Peyer's patch (tissue), 4 donors: Measurements from ENCODE around the gene SMS. TPM values are rescaled to one million over a fixed set of nuclear protein-coding genes. Genes with fewer than 3 reads are reported as not detected.

Experiments
- DNase-seq, 3 donors: peaks; one replicate each; pipeline ENCODE4 v3.0.0-alpha.2; 2017 to 2019
- H3K27ac ChIP-seq, 4 donors: fragments of 200-600 bp; sonication (generic); one replicate each; pipeline ENCODE4 v1.5.1; 2016 to 2019
- H3K27me3 ChIP-seq, 2 donors: fragments of 200-600 bp; sonication (generic); one replicate each; pipeline ENCODE4 v1.5.1; 2019
- H3K36me3 ChIP-seq, 3 donors: fragments of 200-600 bp; sonication (generic); one replicate each; pipeline ENCODE4 v1.5.1; 2016 to 2019
- H3K4me1 ChIP-seq, 4 donors: fragments of 200-600 bp; sonication (generic); one replicate each; pipeline ENCODE4 v1.5.1; 2016 to 2019
- H3K4me3 ChIP-seq, 4 donors: fragments of 200-600 bp; sonication (generic); 1 replicate in 3 of 4; 2 replicates in 1 of 4; pipeline ENCODE4 v1.5.1; 2016 to 2019; ENCODE audit warnings: mild to moderate bottlenecking in 1 of 4
- H3K9me3 ChIP-seq, 4 donors: fragments of 200-600 bp; sonication (generic); one replicate each; pipeline ENCODE4 v1.5.1; 2016 to 2019; ENCODE audit warnings: mild to moderate bottlenecking in 1 of 4
- CTCF ChIP-seq, 6 experiments: fragments of 450-650 bp in 4 of 6; fragments of 200-600 bp in 2 of 6; sonication (generic) in 1 of 6; IDR thresholded peaks; one replicate each; pipeline ENCODE4 v1.5.1; 2017 to 2019; ENCODE audit warnings: antibody characterized with exemption in 6 of 6, mild to moderate bottlenecking in 3 of 6, moderate library complexity in 1 of 6
- POLR2A ChIP-seq, 2 donors: fragments of 450-650 bp; IDR thresholded peaks; one replicate each; pipeline ENCODE4 v1.5.1; 2017; ENCODE audit warnings: antibody characterized with exemption in 2 of 2, mild to moderate bottlenecking in 2 of 2, moderate library complexity in 2 of 2
- total RNA-seq, 4 donors: library from RNA; depleted of rRNA; stranded (reverse); fragments of >200 nt; gene quantifications; one replicate each; pipeline ENCODE4 v1.1.0, GENCODE V29; 2016

Gene SMS
- total RNA-seq: 10 to 100 TPM; 28.2 to 38.0 (median 30.1) TPM

- TF ChIP-seq POLR2A (IDR thresholded peaks at IDR 0.05) (peak in 1 of 2 donors; percentile 44), CTCF (IDR thresholded peaks at IDR 0.05) (peak in 1 of 6 experiments; percentile 16)
- no peaks in the 10 kb centered on the region for H3K9me3 ChIP-seq
- peak; percentile 58 to 83 (median 81) for DNase-seq
- H3K27ac ChIP-seq: peak within 1 kb of the TSS; percentile 51 to 87 (median 73)
- no peaks in the 10 kb centered on the region for H3K27me3 ChIP-seq
- peak within 1 kb of the TSS; percentile 49 to 76 (median 62) for H3K4me3 ChIP-seq
- no peaks in the 10 kb centered on the region for H3K36me3 ChIP-seq
- no peaks in the 10 kb centered on the region for H3K4me1 ChIP-seq
Observed at GRCh38 chrX:21940356-21940829, at the start of gene SMS. Gene SMS (plus strand): TSS chrX:21940709. CDS start chrX:21940825, 116 bp downstream.

GRCh38 chrX:21905313-21905712 lies 35.2 kb upstream of the SMS start:
- no peak overlapping the region for H3K27ac ChIP-seq
- no peak for DNase-seq
- TF ChIP-seq CTCF (IDR thresholded peaks at IDR 0.05) (no peak), POLR2A (IDR thresholded peaks at IDR 0.05) (no peak)

GRCh38 chrX:21905953-21906352 lies 34.6 kb upstream of the SMS start:
- no peak overlapping the region for H3K4me3 ChIP-seq

More at GRCh38 chrX:21905313-21905712, 35.2 kb upstream of the SMS start:
- H3K4me3 ChIP-seq: no peak overlapping the region
- H3K36me3 ChIP-seq: no peaks in the 10 kb centered on the region
- H3K9me3 ChIP-seq: no peaks in the 10 kb centered on the region
- H3K27me3 ChIP-seq: no peaks in the 10 kb centered on the region
- no peaks in the 10 kb centered on the region for H3K4me1 ChIP-seq

GRCh38 chrX:21907260-21907659 lies 33.2 kb upstream of the SMS start:
- Histone ChIP-seq H3K4me3 (no peak overlapping the region), H3K9me3 (no peaks in the 10 kb centered on the region), H3K36me3 (no peaks in the 10 kb centered on the region), H3K27me3 (no peaks in the 10 kb centered on the region), H3K27ac (no peak overlapping the region), H3K4me1 (no peaks in the 10 kb centered on the region)
- no peak for TF ChIP-seq CTCF (IDR thresholded peaks at IDR 0.05)
- TF ChIP-seq POLR2A (IDR thresholded peaks at IDR 0.05): no peak
- no peak for DNase-seq

More at GRCh38 chrX:21905953-21906352, 34.6 kb upstream of the SMS start:
- Histone ChIP-seq H3K4me1 (no peaks in the 10 kb centered on the region), H3K9me3 (no peaks in the 10 kb centered on the region), H3K27ac (no peak overlapping the region), H3K36me3 (no peaks in the 10 kb centered on the region), H3K27me3 (no peaks in the 10 kb centered on the region)
- TF ChIP-seq CTCF (IDR thresholded peaks at IDR 0.05) (no peak), POLR2A (IDR thresholded peaks at IDR 0.05) (no peak)
- DNase-seq: no peak

GRCh38 chrX:21911481-21911880 lies 29.0 kb upstream of the SMS start:
- H3K36me3 ChIP-seq: no peaks in the 10 kb centered on the region
- H3K9me3 ChIP-seq: no peaks in the 10 kb centered on the region
- H3K4me3 ChIP-seq: no peak overlapping the region
- no peak for TF ChIP-seq CTCF (IDR thresholded peaks at IDR 0.05)
- no peak for TF ChIP-seq POLR2A (IDR thresholded peaks at IDR 0.05)
- no peaks in the 10 kb centered on the region for H3K27me3 ChIP-seq
- no peak overlapping the region for H3K27ac ChIP-seq
- DNase-seq: no peak
- H3K4me1 ChIP-seq: no peaks in the 10 kb centered on the region

GRCh38 chrX:21912220-21912619 lies 28.3 kb upstream of the SMS start:
- H3K9me3 ChIP-seq: no peaks in the 10 kb centered on the region
- TF ChIP-seq CTCF (IDR thresholded peaks at IDR 0.05) (no peak), POLR2A (IDR thresholded peaks at IDR 0.05) (no peak)
- no peaks in the 10 kb centered on the region for H3K36me3 ChIP-seq
- no peak overlapping the region for H3K4me3 ChIP-seq
- no peaks in the 10 kb centered on the region for H3K4me1 ChIP-seq
- H3K27me3 ChIP-seq: no peaks in the 10 kb centered on the region
- no peak for DNase-seq
- H3K27ac ChIP-seq: no peak overlapping the region
